ENCODE results near the gene SLC35B3.
"Not testable (repeated sequence)": the region's sequence is repeated elsewhere in the genome, so short reads cannot be mapped to it uniquely, and the experiment has no call there.

SLC35B3 gene

DNA sequence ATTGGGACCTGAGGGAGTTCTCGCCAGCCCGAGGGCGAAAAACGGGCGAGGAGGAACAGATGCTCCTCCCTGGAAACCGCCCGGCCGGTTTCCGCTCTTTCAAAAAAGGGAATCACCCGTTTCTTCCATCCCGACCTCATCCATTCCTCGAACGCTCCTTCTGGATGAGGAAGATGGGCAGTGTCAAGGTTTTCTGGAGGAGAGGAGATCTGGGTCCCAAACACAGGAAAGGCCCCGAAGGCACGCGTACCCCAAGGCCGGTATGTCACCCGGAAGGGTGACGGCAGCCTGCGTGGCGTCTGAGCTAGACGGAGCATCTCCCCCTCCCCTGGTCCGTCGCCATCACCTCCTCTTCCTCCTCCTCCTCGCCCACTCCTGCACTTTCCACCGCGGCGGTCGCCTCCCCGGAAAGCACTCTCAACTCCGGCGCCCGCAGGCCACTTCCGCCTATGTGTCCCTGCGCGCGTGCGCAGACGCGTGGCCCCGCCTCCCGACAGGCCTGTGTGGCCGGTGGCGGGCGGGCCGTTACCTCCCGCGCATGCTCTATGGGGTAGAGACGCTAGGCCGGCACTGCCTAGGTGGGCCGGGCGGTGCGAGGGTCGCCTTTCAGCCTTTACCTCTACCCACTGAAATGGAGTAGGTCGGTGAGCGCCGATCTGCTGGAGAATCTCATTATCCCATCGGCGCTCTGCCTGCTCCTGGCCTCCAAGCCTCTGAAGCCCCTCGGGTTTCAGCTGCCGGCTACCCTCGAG, at the start of gene SLC35B3:
Gene SLC35B3 (minus strand): TSS at position 453 of the 752 bp plus-strand sequence.
- DNase-seq (ENCODE audit: low read depth in 2 of 2, low spot score in 1 of 2) = peak; percentile 93 to 94

DNA sequence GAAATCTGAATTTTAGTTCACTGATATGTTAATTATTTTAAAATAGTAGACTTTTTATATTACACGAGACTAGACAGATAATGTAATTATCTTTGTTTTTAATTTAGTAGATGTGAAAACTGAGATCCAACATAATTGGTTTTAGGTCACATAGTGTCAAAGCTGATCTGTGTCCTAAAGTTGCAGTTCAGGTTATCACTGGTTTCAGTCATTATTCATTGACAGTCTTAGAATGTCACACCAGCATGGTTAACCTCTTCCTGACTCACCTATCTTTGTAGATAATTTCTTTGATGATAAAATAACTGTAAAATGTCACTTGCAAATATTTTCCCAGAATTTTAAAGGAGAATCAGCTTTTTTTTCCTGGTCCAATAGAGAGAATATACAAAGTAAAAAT, 48.3 kb upstream of the SLC35B3 start:
- no peak for DNase-seq (ENCODE audit: low read depth in 2 of 2, low spot score in 1 of 2)

DNA sequence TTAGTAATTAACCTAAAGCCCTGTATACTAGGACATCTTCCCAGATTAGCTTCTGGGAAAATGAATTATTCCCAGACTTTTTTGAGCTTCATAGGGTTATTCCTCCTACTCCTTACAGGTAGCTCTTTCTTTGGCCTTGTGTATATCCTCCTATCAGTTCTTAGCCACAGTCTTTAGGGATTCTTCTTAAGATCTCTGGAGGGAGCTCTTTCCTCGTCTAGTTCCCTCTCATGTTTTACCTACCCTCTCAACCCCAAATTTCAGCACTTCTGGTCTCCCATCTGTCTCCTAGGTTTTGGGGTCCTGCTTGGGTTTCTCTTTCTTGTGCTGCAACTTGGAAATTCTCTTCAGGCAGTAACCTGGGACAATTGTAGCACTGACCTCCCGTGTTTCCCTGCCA, 46.4 kb upstream of the SLC35B3 start:
- DNase-seq (ENCODE audit: low read depth in 2 of 2, low spot score in 1 of 2) = no peak

DNA sequence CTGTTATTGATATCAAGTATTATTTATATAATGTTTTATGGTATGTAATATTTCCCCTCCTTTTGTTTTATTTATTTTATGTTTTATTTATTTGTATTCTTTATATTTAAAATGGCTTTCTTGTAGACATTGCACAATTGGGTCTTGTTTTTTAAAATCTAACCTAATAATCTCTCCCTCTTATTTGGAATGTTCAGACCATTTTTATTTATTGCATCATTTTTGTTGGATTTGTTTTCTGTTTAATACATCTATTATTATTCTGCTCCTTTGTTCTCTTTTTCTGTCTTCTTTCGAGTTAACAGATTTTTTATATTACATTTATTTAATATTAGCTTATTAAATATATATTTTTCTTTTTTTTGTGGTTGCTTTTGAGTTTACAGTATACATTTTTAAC, 43.1 kb upstream of the SLC35B3 start:
- no peak for DNase-seq (ENCODE audit: low read depth in 2 of 2, low spot score in 1 of 2)

DNA sequence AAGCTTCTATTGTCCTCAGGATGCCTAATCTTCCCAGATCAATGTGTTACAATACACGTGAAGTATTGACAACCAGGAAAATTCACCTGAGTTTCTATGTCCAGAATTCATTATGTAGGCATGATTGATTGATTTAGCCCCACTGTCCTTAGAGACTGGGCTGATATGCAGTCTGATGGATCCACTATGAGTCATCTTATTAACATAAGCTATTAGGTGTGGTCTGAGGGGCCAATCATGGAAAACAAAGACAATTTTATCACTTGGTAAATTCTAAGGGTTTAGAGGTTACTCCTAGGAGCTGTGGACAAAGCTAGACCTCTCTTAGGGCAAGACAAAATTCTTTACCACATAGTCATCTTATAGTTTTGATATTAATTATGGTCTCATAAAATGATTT, 41.3 kb upstream of the SLC35B3 start:
- no peak for DNase-seq (ENCODE audit: low read depth in 2 of 2, low spot score in 1 of 2)

DNA sequence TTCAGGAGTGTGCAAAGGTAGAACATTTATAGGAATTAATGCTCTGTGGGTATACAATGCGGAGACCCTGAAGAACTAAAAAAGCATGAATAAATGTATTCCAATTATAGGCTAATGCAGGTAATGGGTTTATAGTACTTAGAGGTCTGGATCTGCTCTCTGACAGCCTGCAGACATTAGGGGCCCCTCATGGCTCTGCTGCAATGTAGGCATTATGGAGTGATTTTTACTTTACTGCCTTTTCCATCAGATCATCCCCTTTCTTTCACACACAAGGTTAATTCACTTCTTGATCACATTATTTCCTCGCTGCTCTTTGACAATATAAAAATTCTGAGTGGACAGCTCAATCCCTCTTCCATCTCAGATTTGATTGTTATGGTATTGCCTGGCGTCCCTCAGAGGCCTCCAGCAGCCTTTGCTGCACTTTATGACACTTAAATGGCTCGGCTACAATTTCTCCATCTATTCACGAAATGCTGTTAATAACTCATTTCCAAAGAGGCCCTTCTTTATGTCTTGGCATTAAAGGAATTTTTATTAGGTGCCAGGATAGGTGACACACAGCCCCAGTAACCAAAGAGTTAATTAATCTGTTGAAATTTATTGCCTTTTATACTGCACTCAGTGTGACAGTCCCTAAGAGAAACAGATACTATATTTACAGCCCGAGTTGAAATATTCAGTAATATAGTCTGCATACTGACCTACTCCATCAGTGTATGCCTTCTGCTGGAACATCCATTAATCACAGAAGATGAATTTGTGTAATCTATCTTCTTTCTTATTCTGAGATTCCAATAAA, 33.4 kb upstream of the SLC35B3 start:
- no peak for DNase-seq (ENCODE audit: low read depth in 2 of 2, low spot score in 1 of 2)

DNA sequence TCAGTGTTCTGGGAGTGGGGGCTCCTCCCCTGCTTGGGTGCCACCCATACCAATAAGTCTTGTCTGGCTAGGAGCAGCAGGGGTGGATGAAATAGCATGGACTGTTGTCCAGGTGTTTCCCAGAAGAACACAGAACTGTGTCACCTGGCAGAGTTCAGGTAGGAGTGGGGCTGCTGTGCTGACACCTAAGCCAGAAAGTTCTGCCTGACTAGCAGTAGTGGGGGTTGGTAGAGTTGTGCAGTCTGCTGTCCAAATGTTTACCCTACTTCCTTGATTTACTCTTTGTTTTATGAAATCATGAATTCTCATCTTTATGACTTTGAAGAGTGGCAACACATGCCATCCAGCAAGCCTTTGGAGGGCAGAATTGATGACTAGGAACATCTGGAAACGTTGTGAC, 27.3 kb upstream of the SLC35B3 start:
- DNase-seq (ENCODE audit: low read depth in 2 of 2, low spot score in 1 of 2) = no peak

DNA sequence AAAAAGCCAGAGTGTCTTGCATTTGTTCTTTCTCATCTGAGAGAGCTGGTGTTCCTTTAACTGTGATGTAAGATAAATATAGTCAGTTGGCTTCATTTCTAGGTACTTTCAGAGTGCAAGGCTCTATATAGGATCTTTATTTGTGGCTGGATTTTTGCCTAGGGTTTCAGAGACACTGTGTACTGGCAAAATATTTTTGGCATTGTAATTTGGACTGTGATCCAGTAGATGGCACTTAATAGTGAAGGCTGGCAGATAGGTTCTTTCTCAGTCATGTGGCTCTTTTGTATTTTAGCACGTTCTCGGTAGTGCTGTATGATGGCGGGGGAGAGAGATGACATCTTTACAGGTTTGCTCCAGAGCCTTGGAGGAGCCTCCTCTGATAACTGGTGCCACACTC, 26.8 kb upstream of the SLC35B3 start:
- no peak for DNase-seq (ENCODE audit: low read depth in 2 of 2, low spot score in 1 of 2)

DNA sequence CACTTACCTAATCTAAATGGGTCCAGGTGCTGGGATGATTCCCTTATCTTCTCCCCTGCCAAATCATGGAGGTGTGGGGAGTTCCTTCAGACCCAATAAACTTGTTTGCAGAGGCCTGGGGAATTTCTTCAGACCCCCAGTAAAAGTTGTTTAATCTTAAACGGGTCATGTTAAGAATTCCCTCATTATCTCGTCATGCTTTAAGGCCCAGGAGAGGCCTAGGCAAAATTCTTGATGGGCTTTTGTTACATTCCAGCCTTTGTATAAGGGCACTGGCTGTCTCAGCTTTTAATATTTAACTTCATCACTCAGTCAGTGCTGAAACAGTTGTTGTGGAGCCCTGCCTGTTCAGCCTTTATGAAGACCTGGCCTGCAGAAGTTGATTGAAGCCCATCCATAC, 11.0 kb upstream of the SLC35B3 start:
- no peak for DNase-seq (ENCODE audit: low read depth in 2 of 2, low spot score in 1 of 2)

DNA sequence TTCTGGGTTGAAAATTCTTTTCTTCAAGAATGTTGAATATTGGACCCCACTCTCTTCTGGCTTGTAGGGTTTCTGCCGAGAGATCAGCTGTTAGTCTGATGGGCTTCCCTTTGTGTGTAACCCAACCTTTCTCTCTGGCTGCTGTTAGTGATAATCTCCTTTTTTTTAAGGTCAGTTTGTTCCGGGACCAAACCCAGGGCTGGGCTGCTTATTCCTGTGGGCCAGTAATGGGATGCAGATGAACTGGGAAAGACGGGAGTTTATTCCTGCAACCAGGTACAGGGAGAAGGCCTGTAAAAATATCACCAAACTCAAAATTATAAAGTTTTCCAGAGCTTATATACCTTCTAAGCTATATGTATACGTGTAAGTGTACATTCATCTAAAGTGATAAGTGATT, 10.6 kb upstream of the SLC35B3 start:
- not testable (repeated sequence) for DNase-seq (ENCODE audit: low read depth in 2 of 2, low spot score in 1 of 2)

DNA sequence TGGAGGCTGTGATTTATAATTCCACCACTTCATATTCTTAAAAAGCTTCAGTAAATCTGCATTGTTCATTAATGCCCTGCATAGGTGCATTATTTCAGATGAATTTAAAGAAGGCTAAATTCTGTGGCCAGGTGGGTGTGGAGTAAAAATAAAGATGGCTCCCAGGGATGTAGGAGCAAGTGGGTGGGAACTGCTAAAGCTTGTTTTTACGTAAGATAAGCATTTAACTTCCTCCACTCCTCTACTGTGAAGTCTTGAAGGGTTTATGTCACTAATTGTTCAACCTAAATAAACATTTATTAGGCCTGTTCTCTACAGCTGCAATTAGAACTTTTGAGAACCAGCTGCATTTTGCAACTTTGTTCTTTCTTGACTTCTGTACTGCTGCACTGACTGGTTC, 6.8 kb upstream of the SLC35B3 start:
- no peak for DNase-seq (ENCODE audit: low read depth in 2 of 2, low spot score in 1 of 2)

DNA sequence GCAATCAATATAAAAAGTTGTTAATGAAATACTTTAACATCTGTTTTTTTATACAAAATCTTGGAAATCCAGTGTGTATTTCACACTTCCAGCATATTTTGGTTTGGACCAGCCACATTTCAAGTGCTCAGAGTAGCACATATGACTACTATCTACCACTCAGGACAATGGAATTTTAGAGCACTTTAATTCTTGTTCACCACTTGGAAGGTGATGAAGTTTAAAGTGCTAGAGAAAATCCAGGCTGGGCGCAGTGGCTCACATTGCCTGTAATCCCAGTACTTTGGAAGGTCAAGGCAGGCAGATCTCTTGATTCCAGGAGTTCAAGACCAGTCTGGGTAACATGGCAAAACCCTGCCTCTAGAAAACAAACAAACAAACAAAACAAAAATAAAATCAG, 6.1 kb upstream of the SLC35B3 start:
- DNase-seq (ENCODE audit: low read depth in 2 of 2, low spot score in 1 of 2) = no peak

DNA sequence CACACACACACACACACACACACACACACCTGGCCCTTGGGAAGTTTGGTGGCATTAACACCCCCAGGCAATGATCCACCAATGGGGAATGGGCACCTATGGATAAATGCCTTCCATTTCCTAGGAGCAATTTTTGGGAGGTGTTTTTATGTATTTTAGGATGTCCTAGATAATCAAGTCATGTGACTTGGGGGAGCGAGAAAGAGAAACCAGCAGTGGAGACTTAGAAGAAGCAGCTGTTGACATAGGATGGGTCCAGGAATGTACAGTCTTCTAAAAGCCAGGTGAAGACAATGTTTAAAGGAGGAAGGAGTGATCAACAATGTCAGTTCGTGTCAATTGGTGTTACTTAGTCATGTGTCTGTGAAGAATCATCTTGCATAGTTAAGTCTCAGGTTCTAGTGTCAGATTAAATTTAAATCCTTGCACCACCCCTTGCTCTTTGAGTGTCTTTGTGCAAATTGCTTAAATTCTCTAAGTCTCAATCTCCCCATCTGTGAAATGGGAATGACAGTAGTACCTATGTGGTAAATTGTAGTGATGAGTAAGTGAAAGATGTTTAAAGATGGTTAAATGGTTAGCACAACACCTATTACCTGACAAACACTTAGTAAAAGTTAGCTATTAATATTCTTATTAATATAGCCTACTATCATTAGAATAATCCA, 4.4 kb upstream of the SLC35B3 start:
- DNase-seq (ENCODE audit: low read depth in 2 of 2, low spot score in 1 of 2) = no peak

DNA sequence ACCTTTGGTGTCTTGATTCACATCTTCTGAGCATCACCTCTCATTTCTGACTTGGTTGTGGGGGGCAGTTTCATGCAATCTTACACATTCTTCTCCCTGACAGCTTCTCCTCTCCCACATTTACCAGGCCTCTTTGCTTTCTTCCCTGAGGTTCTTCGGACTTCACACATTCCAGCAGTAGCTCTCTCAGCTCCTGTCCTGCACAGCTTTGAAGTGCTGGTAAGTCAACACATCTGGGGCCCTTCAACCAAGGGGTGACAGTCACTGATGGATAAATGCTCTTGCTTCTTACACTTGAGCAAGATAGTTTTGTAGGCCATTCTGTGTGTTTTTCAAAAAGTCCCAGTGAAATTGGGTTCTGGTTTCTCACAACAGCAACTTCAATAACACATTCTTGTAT, 2.5 kb upstream of the SLC35B3 start:
- no peak for DNase-seq (ENCODE audit: low read depth in 2 of 2, low spot score in 1 of 2)

DNA sequence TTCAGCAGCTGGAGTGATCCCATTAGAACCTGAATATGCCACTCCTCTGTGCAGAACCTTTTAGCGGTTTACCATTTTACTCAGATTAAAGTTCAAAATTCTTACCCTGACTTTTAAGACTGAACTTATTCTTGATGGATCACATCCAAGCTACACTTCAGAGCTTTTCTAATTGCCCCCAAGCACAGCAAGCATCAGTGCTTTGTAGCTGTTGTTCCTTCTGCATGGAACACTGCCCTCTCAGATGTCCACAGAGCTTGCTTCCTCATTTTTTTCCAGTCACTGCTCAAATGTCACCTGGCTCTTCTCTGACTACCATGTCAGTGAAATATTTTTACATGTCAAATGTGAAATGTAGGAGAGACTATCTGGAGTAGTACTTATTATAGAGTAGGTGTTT, 1.6 kb upstream of the SLC35B3 start:
- DNase-seq (ENCODE audit: low read depth in 2 of 2, low spot score in 1 of 2) = no peak

DNA sequence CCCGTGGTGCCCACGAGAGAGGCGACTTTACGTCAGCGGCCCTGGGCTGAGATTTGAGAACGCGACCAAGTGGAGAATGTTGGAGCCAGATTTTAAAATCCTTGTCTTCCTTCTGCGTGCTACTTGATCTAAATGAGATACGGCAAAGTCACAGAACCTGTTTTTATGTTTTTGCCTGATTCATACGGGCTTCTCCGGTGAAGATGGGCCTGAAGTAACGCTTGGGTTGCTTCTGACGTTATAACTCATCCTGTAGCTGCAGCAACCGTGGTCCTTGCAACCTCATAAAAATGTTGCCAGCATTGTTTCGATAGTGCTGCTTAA, 462 bp upstream of the SLC35B3 start:
- DNase-seq (ENCODE audit: low read depth in 2 of 2, low spot score in 1 of 2) = no peak

DNA sequence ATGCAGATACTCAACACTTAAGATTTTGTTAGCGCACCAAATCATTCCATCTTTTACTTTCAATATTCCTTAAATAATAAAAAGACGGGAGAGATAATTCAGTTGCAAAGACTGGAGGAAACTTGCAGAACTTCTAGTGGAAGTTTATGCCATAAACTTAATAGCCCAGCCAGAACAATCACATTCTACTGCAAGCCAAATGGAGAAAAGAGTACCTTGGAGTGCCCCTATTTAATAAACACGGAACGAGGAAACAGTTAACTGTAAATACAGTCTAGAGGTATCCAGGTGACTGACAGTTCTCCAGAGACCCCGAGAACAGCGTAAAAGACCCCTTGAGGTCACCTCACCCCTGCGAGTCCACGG, 635 bp downstream of the SLC35B3 start:
- DNase-seq (ENCODE audit: low read depth in 2 of 2, low spot score in 1 of 2) = no peak

DNA sequence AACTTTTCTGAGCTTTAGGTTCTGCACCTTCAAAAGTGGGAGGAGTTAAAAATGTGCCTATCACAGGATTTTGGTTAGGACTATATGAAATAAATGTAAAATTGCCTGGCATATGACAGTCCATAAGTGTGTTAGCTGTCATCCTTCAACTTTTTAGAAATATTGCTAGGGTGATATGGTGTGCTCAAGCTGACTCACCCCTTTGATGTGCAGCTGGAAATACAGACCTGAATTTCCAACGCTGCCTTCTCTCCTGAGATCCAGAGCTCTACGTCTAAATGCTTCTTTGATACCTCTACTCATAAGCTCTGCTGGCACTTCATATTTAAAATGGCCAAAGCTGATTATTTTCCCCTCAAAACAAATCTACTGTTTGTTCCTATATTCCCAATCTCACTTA, 2.7 kb downstream of the SLC35B3 start:
- no peak for DNase-seq (ENCODE audit: low read depth in 2 of 2, low spot score in 1 of 2)

DNA sequence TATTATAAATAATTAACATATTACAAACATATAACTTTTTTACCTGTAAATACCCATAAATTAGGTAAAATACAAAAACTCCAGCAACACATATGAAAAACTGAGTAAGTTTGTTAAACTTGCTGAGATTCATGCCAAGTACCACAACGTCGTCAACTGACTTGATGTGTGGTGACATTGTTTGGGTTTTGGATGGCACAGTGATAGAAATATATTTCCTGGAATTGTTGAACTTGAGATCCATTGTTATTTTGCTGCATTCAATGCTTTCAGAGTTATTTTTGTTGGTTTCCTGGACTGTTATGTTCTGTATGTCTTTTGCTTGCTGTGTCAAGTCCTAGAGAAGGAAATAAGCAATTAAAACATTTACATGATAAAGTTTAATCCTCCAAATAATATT, 5.5 kb downstream of the SLC35B3 start:
- no peak for DNase-seq (ENCODE audit: low read depth in 2 of 2, low spot score in 1 of 2)

DNA sequence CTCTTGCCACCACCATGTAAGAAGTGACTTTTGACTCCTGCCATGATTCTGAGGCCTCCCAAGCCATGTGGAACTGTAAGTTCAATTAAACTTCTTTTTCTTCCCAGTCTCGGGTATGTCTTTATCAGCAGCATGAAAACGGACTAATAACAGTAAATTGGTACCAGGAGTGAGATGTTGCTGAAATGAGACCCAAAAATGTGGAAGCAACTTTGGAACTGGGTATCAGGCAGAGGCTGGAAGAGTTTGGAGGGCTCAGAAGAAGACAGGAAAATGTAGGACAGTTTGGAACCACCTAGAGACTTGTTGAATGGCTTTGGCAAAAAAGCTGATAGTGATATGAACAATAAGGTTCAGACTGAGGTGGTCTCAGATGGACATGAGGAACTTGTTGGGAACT, 8.8 kb downstream of the SLC35B3 start:
- not testable (repeated sequence) for DNase-seq (ENCODE audit: low read depth in 2 of 2, low spot score in 1 of 2)

DNA sequence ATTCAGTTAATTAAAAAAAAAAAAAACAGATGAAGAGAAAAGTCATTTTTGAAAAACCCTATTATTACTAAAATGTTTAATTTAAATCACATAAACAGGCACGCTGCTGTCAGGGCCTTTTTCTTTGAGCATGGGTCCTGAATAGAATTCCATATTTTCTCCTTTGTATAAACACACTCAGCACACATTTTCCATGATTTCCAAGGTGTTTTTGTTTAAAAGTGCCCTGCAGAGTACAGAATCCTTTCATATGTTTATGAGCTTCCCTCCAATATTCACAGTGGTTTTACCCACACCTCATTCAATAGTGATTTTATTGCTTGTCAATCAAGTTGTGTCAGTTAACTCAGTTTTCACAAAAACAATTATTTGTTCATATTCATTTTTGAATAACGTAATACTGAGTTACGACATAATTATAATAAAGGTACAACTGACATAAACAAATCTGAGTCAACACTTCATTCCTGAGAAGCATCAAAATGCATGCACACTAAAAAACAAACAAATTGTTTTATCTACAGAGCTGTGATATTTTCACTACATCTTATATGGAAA, 15.2 kb downstream of the SLC35B3 start:
- DNase-seq (ENCODE audit: low read depth in 2 of 2, low spot score in 1 of 2) = no peak

DNA sequence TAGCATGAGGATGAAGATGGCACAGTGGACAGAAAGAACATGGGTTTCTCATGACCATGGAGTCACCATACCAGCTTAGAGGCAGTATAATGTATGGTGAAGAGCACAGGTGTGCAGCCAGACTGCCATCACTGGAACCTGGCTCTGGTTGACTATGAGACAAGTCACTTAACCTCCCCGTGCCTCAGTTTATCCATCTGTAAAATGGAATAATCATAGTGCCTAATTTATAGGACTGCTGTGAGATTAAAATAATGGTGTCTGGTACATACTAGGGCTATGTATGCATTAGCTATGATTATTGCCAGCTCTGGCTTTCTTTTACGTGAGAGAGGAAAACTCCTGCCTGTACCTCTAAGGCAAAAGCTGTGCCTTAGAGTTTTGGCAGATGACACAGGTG, 19.4 kb downstream of the SLC35B3 start:
- DNase-seq (ENCODE audit: low read depth in 2 of 2, low spot score in 1 of 2) = no peak

Data from stimulated activated CD8-positive, alpha-beta memory T cell treated with anti-CD3 and anti-CD28 coated beads, Interleukin-4, amount 100 ng/mL, for 1 hour (primary cell).